H1 (cell line): ENCODE data around the gene TRAPPC12. TPM values are rescaled to one million over a fixed set of nuclear protein-coding genes. Genes with fewer than 3 reads are reported as not detected.

Experiments used
- CTCF ChIA-PET: fragments of 300-600 bp; sonication (Branson Sonifier 250); formaldehyde crosslinking; loops from one replicate; lab custom pipeline; 2021; ENCODE audit not compliant: partially characterized antibody; lab: Charles Lee
- POLR2A ChIA-PET: fragments of 300-600 bp; sonication (Branson Sonifier 250); formaldehyde crosslinking; loops from one replicate; lab custom pipeline; 2021; ENCODE audit warnings: inconsistent platforms; ENCODE audit not compliant: partially characterized antibody; lab: Charles Lee
- DNase-seq, 2 experiments: peaks; one replicate each; pipeline versions ENCODE4 v3.0.0 to v3.0.0-alpha.2; 2010 to 2022; ENCODE audit warnings: low spot score in 2 of 2, low read depth in 1 of 2, mixed read lengths in 1 of 2
- FAIRE-seq: peaks from 2 replicates; lab custom pipeline; 2011; peaks lifted over from hg19 to GRCh38; lab: Jason Lieb, UNC
- H2AFZ ChIP-seq: 2 replicates; pipeline ENCODE4 v1.8.1; 2012; ENCODE audit warnings: low read length, inconsistent platforms
- H2AK5ac ChIP-seq: 2 replicates; pipeline ENCODE4 v1.6.1; 2013; ENCODE audit warnings: low read depth, low read length
- H2BK120ac ChIP-seq: replicated peaks from 2 replicates; pipeline ENCODE3; 2013; ENCODE audit warnings: low read depth, low read length, inconsistent platforms
- H2BK12ac ChIP-seq: 2 replicates; pipeline ENCODE4 v1.6.1; 2013; ENCODE audit warnings: low read depth, low read length
- H2BK15ac ChIP-seq: 2 replicates; pipeline ENCODE4 v1.6.1; 2013; ENCODE audit warnings: low read length
- H2BK20ac ChIP-seq: 2 replicates; pipeline ENCODE4 v1.6.1; 2013; ENCODE audit warnings: low read length
- H2BK5ac ChIP-seq: 2 replicates; pipeline ENCODE4 v1.6.1; 2013; ENCODE audit warnings: low read depth, low read length
- H3K14ac ChIP-seq: 2 replicates; pipeline ENCODE4 v1.6.1; 2013; ENCODE audit warnings: inconsistent platforms; ENCODE audit not compliant: insufficient read length
- H3K18ac ChIP-seq: 2 replicates; pipeline ENCODE4 v1.6.1; 2013; ENCODE audit warnings: low read length; ENCODE audit errors: extremely low read depth
- H3K23ac ChIP-seq: 2 replicates; pipeline ENCODE4 v1.6.1; 2013; ENCODE audit warnings: inconsistent platforms; ENCODE audit not compliant: insufficient read length
- H3K23me2 ChIP-seq: 2 replicates; pipeline ENCODE4 v1.6.1; 2013; ENCODE audit warnings: low read depth, low read length
- H3K27ac ChIP-seq: 2 replicates; pipeline ENCODE4 v1.6.1; 2011; ENCODE audit warnings: low read depth, low read length, inconsistent platforms
- H3K27me3 ChIP-seq, 4 experiments: replicated peaks in 1 of 4; 1 replicate in 1 of 4; 2 replicates in 3 of 4; pipeline versions ENCODE4 v1.6.1 to v1.8.1; 2011 to 2013; ENCODE audit warnings: low read length in 3 of 4, mild to moderate bottlenecking in 3 of 4, inconsistent platforms in 2 of 4, mixed read lengths in 2 of 4, moderate library complexity in 1 of 4; ENCODE audit not compliant: control insufficient read depth in 3 of 4, insufficient read depth in 3 of 4; ENCODE audit errors: extremely low read depth in 1 of 4
- H3K36me3 ChIP-seq, 4 experiments: 2 replicates each; pipeline versions ENCODE4 v1.6.1 to v1.8.1; 2011 to 2013; ENCODE audit warnings: mild to moderate bottlenecking in 4 of 4, low read length in 3 of 4, moderate library complexity in 2 of 4, control low read depth in 1 of 4, inconsistent platforms in 1 of 4; ENCODE audit not compliant: insufficient read depth in 4 of 4, control insufficient read depth in 2 of 4
- H3K4ac ChIP-seq: replicated peaks from 2 replicates; pipeline ENCODE3; 2013; ENCODE audit warnings: low read length, low read depth, mixed read lengths, inconsistent platforms; ENCODE audit not compliant: insufficient read length
- H3K4me1 ChIP-seq, 4 experiments: replicated peaks in 1 of 4; 1 replicate in 1 of 4; 2 replicates in 3 of 4; pipeline versions ENCODE4 v1.6.1 to v1.8.1; 2011 to 2013; ENCODE audit warnings: low read length in 3 of 4, inconsistent platforms in 2 of 4, mixed read lengths in 1 of 4; ENCODE audit not compliant: insufficient read depth in 4 of 4, control insufficient read depth in 3 of 4
- H3K4me2 ChIP-seq, 2 experiments: 2 replicates each; pipeline versions ENCODE4 v1.6.1 to v1.8.1; 2011 to 2013; ENCODE audit warnings: low read depth in 2 of 2, low read length in 2 of 2, control low read depth in 1 of 2, inconsistent platforms in 1 of 2, mild to moderate bottlenecking in 1 of 2; ENCODE audit not compliant: insufficient read depth in 1 of 2
- H3K4me3 ChIP-seq, 4 experiments: fragments of 200-600, 300-600 bp in 1 of 4; sonication (generic), shearing (Covaris generic), sonication (Bioruptor Twin) in 1 of 4; 2 replicates each; pipeline versions ENCODE4 v1.5.1 to v1.8.1; 2011 to 2016; ENCODE audit warnings: low read length in 4 of 4, low read depth in 3 of 4, control low read depth in 2 of 4, inconsistent platforms in 2 of 4, mild to moderate bottlenecking in 2 of 4, mixed read lengths in 1 of 4, moderate library complexity in 1 of 4; ENCODE audit not compliant: insufficient read depth in 2 of 4; ENCODE audit errors: extremely low read depth in 1 of 4
- H3K56ac ChIP-seq: replicated peaks from 2 replicates; pipeline ENCODE3; 2013; ENCODE audit warnings: low read depth, mild to moderate bottlenecking, mixed read lengths, low read length, inconsistent platforms; ENCODE audit not compliant: insufficient read length
- H3K79me1 ChIP-seq: 2 replicates; pipeline ENCODE4 v1.6.1; 2013; ENCODE audit warnings: low read depth, low read length, control low read depth
- H3K79me2 ChIP-seq, 2 experiments: 2 replicates each; pipeline versions ENCODE4 v1.6.1 to v1.8.1; 2012 to 2013; ENCODE audit warnings: low read length in 2 of 2, mild to moderate bottlenecking in 2 of 2, inconsistent platforms in 1 of 2; ENCODE audit not compliant: insufficient read depth in 2 of 2, control insufficient read depth in 1 of 2
- H3K9ac ChIP-seq, 4 experiments: replicated peaks in 1 of 4; 1 replicate in 1 of 4; 2 replicates in 3 of 4; pipeline versions ENCODE4 v1.6.1 to v1.8.1; 2011 to 2013; ENCODE audit warnings: low read depth in 3 of 4, low read length in 3 of 4, control low read depth in 2 of 4, mild to moderate bottlenecking in 2 of 4, moderate library complexity in 2 of 4, inconsistent platforms in 1 of 4; ENCODE audit errors: extremely low read depth in 1 of 4
- H3K9me3 ChIP-seq, 2 experiments: 2 replicates each; pipeline versions ENCODE4 v1.6.1 to v1.8.1; 2012 to 2013; ENCODE audit warnings: mild to moderate bottlenecking in 2 of 2, moderate library complexity in 2 of 2, control low read depth in 1 of 2, inconsistent platforms in 1 of 2, low read depth in 1 of 2, low read length in 1 of 2, mixed read lengths in 1 of 2; ENCODE audit not compliant: insufficient read depth in 2 of 2
- H4K20me1 ChIP-seq, 2 experiments: replicated peaks in 1 of 2; 2 replicates each; pipeline versions ENCODE3 to v1.8.1; 2011 to 2013; ENCODE audit warnings: inconsistent platforms in 2 of 2, low read length in 2 of 2, mild to moderate bottlenecking in 1 of 2; ENCODE audit not compliant: insufficient read depth in 2 of 2, control insufficient read depth in 1 of 2
- H4K5ac ChIP-seq: 2 replicates; pipeline ENCODE4 v1.6.1; 2013; ENCODE audit warnings: low read length, low read depth, mixed read lengths, inconsistent platforms; ENCODE audit not compliant: insufficient read length
- H4K8ac ChIP-seq: 2 replicates; pipeline ENCODE4 v1.8.0; 2013; ENCODE audit warnings: mild to moderate bottlenecking, moderate library complexity, low read length, inconsistent platforms; ENCODE audit not compliant: insufficient read depth; ENCODE audit errors: extremely low read depth
- H4K91ac ChIP-seq: replicated peaks from 2 replicates; pipeline ENCODE3; 2013; ENCODE audit warnings: low read length, mixed read lengths, inconsistent platforms; ENCODE audit not compliant: insufficient read length
- EGR1 ChIP-seq: IDR thresholded peaks from 2 replicates; pipeline ENCODE4 v1.6.1; 2011; ENCODE audit warnings: low read depth, low read length, borderline replicate concordance
- KDM1A ChIP-seq: fragments of 200-600, 300-600 bp; sonication (generic); IDR thresholded peaks from 2 replicates; pipeline ENCODE4 v1.7.1; 2016; ENCODE audit warnings: mild to moderate bottlenecking, low read length, borderline replicate concordance
- RAD21 ChIP-seq, 2 experiments: IDR thresholded peaks in 1 of 2; conservative IDR thresholded peaks in 1 of 2; 2 replicates each; pipeline ENCODE4 v1.6.1; 2011; ENCODE audit warnings: low read depth in 2 of 2, low read length in 2 of 2, improper control_type of control experiment in 1 of 2, inconsistent platforms in 1 of 2, mild to moderate bottlenecking in 1 of 2, moderate library complexity in 1 of 2
- RNF2 ChIP-seq: fragments of 200-900, 300-1000 bp; sonication (generic); IDR thresholded peaks from 2 replicates; pipeline ENCODE4 v1.7.1; 2016; ENCODE audit warnings: borderline replicate concordance, low read depth, mild to moderate bottlenecking, antibody characterized with exemption, low read length; ENCODE audit not compliant: poor library complexity, severe bottlenecking; ENCODE audit errors: missing control alignments
- RXRA ChIP-seq: IDR thresholded peaks from 2 replicates; pipeline ENCODE4 v1.6.1; 2011; ENCODE audit warnings: low read depth, mild to moderate bottlenecking, low read length, moderate library complexity; ENCODE audit not compliant: insufficient read depth
- SIX5 ChIP-seq: IDR thresholded peaks from 2 replicates; pipeline ENCODE4 v1.6.1; 2011; ENCODE audit warnings: mild to moderate bottlenecking, low read depth, low read length
- SP4 ChIP-seq: IDR thresholded peaks from 2 replicates; pipeline ENCODE4 v1.6.1; 2012; ENCODE audit warnings: low read length, inconsistent platforms
- TCF12 ChIP-seq: IDR thresholded peaks from 2 replicates; pipeline ENCODE4 v1.6.1; 2011; ENCODE audit warnings: low read depth, mild to moderate bottlenecking, low read length
- ZNF274 ChIP-seq: IDR thresholded peaks from 2 replicates; pipeline ENCODE4 v1.7.0; 2012; ENCODE audit warnings: low read length, borderline replicate concordance; ENCODE audit errors: extremely low read depth
- WGBS, 2 experiments: shearing (Covaris generic) in 1 of 2; methylation state at CpG; one replicate each; pipeline versions ENCODE4 v1.1.6 to v1.1.7; 2013 to 2015; ENCODE audit warnings: low lambda C conversion rate in 2 of 2, mixed read lengths in 2 of 2, inconsistent platforms in 1 of 2, low coverage in 1 of 2, missing lambda C conversion rate in 1 of 2; ENCODE audit not compliant: insufficient replicate concordance in 2 of 2, insufficient coverage in 1 of 2, insufficient read length in 1 of 2; ENCODE audit errors: extremely low coverage in 1 of 2, missing lambda C conversion rate in 1 of 2; 5-methylcytosine and 5-hydroxymethylcytosine counted together
- polyA plus RNA-seq, 7 experiments: library from polyadenylated mRNA; depleted of rRNA in 3 of 7; stranded (reverse) in 5 of 7; unstranded in 2 of 7; fragments of >200 nt in 5 of 7; fragments of 200-250 nt in 2 of 7; gene quantifications; 1 replicate in 5 of 7; 2 replicates in 1 of 7; 4 replicates in 1 of 7; pipeline versions ENCODE4 v1.2.1 to v1.2.3, GENCODE V29; 2011 to 2013; ENCODE audit warnings: missing spikeins in 2 of 7, mixed read lengths in 2 of 7
- total RNA-seq: library from RNA; stranded (reverse); fragmentation: NEBNext Ultra II Directional; extraction: Animal tissue kit (Norgen Biotek cat#: 25700); gene quantifications from 2 replicates; pipeline ENCODE4 v1.2.1, GENCODE V29; 2021
- TF ChIP-seq, protein P1 (sequence below), 3 experiments: IDR thresholded peaks; 1 replicate in 2 of 3; 2 replicates in 1 of 3; pipeline versions ENCODE4 v1.5.1 to v1.6.1; 2011; ENCODE audit warnings: low read length in 3 of 3, mild to moderate bottlenecking in 3 of 3, inconsistent platforms in 2 of 3, low read depth in 1 of 3, moderate library complexity in 1 of 3; ENCODE audit not compliant: insufficient read depth in 1 of 3; ENCODE audit errors: control extremely low read depth in 1 of 3
- TF ChIP-seq, protein P2 (sequence below): IDR thresholded peaks from 2 replicates; pipeline ENCODE4 v1.6.1; 2012; ENCODE audit warnings: inconsistent platforms

The TRAPPC12 gene
- total and polyA plus RNA-seq, 2 of the 8 experiments (the other 6 are each of a cell fraction or from before 2014, with no cell fraction given) = 35.0 to 67.3 TPM

DNA sequence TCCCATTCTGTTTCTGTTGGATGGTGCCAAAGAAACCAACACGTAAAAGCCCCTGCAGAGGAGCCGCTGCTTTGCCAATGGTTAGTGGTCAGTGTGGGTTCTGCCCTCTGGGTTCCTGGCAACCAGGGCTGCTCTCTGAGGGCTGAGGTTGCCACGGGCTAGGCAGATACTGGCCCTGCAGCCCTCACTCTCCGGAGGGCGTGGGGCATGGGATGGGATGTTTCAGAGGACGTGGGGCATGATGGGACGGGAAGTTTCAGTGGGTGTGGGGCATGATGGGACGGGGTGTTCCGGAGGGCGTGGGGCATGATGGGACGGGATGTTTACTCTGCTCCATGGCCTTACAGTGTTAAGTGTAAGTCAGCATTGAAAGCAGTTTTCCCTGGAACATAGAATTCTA is 105.7 kb downstream of the TRAPPC12 start:
- Histone ChIP-seq H3K9ac (no peak overlapping the region), H3K9me3 (peaks cover 0 to 17% of the 10 kb centered on the region in 2 experiments; a peak in 1 of 4 replicates), H3K79me1 (no peaks in the 10 kb centered on the region), H3K27ac (no peak overlapping the region), H3K27me3 (no peaks in the 10 kb centered on the region), H3K56ac (no peak overlapping the region), H2BK20ac (no peak overlapping the region), H3K18ac (no peak overlapping the region), H2BK5ac (no peak overlapping the region), H3K79me2 (no peaks in the 10 kb centered on the region), H3K4me1 (peaks cover 0 to 5% (median 0%) of the 10 kb centered on the region in 4 experiments; a peak in 1 of 7 replicates), H2AK5ac (no peak overlapping the region), H2BK15ac (no peak overlapping the region), H4K8ac (no peak overlapping the region), H3K4me3 (no peak overlapping the region), H3K4ac (no peak overlapping the region), H3K23ac (no peak overlapping the region), H2AFZ (no peak overlapping the region), H3K23me2 (0 out of 2 replicates have a peak, but pooled peaks cover 2% of the 10 kb centered on the region), H4K91ac (no peak overlapping the region), H4K20me1 (no peaks in the 10 kb centered on the region), H3K14ac (no peak overlapping the region), H3K36me3 (no peaks in the 10 kb centered on the region; a peak in 1 of 8 replicates), H2BK12ac (no peak overlapping the region), H2BK120ac (no peak overlapping the region), H3K4me2 (no peak overlapping the region), H4K5ac (no peak overlapping the region)
- FAIRE-seq (no peak), DNase-seq (no peak)
- CTCF ChIA-PET = interaction anchor here (15.8 kb wide), 1 partner anchor 23 kb away, joined by 152 read pairs; no protein-coding TSS in a partner anchor
- POLR2A ChIA-PET = no interaction called here
- 86% methylated on average over 11 of the region's 11 CpGs; no CpG with 5 or more reads in 1 of the 2 experiments for WGBS, 2 experiments
- TF ChIP-seq RXRA (no peak), ZNF274 (no peak), RAD21 (IDR thresholded peaks at IDR 0.05 in 1 of 2, conservative IDR thresholded peaks at IDR 0.05 in 1 of 2; ENCODE audit: low read depth in 2 of 2, low read length in 2 of 2) (no peak), KDM1A (no peak), TCF12 (no peak), RNF2 (no peak), SP4 (no peak), SIX5 (no peak), EGR1 (no peak)
- TF ChIP-seq, protein P1, sequence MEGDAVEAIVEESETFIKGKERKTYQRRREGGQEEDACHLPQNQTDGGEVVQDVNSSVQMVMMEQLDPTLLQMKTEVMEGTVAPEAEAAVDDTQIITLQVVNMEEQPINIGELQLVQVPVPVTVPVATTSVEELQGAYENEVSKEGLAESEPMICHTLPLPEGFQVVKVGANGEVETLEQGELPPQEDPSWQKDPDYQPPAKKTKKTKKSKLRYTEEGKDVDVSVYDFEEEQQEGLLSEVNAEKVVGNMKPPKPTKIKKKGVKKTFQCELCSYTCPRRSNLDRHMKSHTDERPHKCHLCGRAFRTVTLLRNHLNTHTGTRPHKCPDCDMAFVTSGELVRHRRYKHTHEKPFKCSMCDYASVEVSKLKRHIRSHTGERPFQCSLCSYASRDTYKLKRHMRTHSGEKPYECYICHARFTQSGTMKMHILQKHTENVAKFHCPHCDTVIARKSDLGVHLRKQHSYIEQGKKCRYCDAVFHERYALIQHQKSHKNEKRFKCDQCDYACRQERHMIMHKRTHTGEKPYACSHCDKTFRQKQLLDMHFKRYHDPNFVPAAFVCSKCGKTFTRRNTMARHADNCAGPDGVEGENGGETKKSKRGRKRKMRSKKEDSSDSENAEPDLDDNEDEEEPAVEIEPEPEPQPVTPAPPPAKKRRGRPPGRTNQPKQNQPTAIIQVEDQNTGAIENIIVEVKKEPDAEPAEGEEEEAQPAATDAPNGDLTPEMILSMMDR (IDR thresholded peaks at IDR 0.05; ENCODE audit: control extremely low read depth in 1 of 3, insufficient read depth in 1 of 3, low read depth in 1 of 3, low read length in 3 of 3) = no peak
- TF ChIP-seq, protein P2, sequence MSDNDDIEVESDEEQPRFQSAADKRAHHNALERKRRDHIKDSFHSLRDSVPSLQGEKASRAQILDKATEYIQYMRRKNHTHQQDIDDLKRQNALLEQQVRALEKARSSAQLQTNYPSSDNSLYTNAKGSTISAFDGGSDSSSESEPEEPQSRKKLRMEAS = no peak
